Psoas muscle (tissue), 8 donors: ENCODE measurements around the gene ZBTB6. TPM values are rescaled to one million over a fixed set of nuclear protein-coding genes. Genes with fewer than 3 reads are reported as not detected.

ENCODE experiments used
- ATAC-seq, 4 donors: fragments of 200-7000 bp; cut with Tn5 transposase; one replicate each; pipeline ENCODE4 v1.9.1; 2020; ENCODE audit warnings: moderate library complexity in 3 of 4, mild to moderate bottlenecking in 2 of 4
- DNase-seq, 2 donors: peaks; one replicate each; pipeline ENCODE4 v3.0.0-alpha.2; 2020
- H3K27ac ChIP-seq: fragments of 200-600 bp; one replicate; pipeline ENCODE4 v1.8.0; 2022
- H3K27me3 ChIP-seq, 3 donors: fragments of 200-600 bp in 1 of 3; one replicate each; pipeline versions ENCODE4 v1.6.1 to v1.8.0; 2013 to 2022; ENCODE audit warnings: low read length in 2 of 3, mild to moderate bottlenecking in 2 of 3, moderate library complexity in 1 of 3; ENCODE audit not compliant: insufficient read depth in 3 of 3
- H3K36me3 ChIP-seq, 2 donors: fragments of 200-600 bp in 1 of 2; one replicate each; pipeline versions ENCODE4 v1.6.1 to v1.8.0; 2013 to 2022; ENCODE audit warnings: low read depth in 1 of 2, mild to moderate bottlenecking in 1 of 2, moderate library complexity in 1 of 2; ENCODE audit not compliant: insufficient read depth in 1 of 2
- H3K4me1 ChIP-seq: fragments of 200-600 bp; one replicate; pipeline ENCODE4 v1.8.0; 2022
- H3K4me3 ChIP-seq: fragments of 200-600 bp; one replicate; pipeline ENCODE4 v1.8.0; 2022; ENCODE audit warnings: mild to moderate bottlenecking
- H3K9me3 ChIP-seq: fragments of 200-600 bp; one replicate; pipeline ENCODE4 v1.8.0; 2022
- WGBS, 3 donors: extraction: QIAGEN DNeasy Blood & Tissue Kit; methylation state at CpG; one replicate each; pipeline versions ENCODE4 v1.1.6 to v1.1.7; 2013; 5-methylcytosine and 5-hydroxymethylcytosine counted together
- intact Hi-C, 2 donors: fragments of 100-400 bp; cut with DNase I; formaldehyde crosslinking; loops; one replicate each; pipeline versions ENCODE4 v1.11.0 to v1.14.2; 2022
- polyA plus RNA-seq, 3 donors: library from polyadenylated mRNA; stranded (reverse); fragments of 200-250 nt; gene quantifications; one replicate each; pipeline ENCODE4 v1.2.3, GENCODE V29; 2013
- total RNA-seq, 4 donors: library from RNA; stranded (reverse); fragmentation: NEBNext Ultra II Directional in 2 of 4; extraction: Animal tissue kit (Norgen Biotek cat#: 25700) in 2 of 4; gene quantifications; one replicate each; pipeline versions ENCODE4 v1.2.1 to v1.2.4, GENCODE V29; 2021 to 2023
- TF ChIP-seq, protein P1 (sequence below): fragments of 200-600 bp; IDR thresholded peaks from one replicate; pipeline ENCODE4 v1.8.0; 2022; ENCODE audit warnings: antibody characterized with exemption
- donor health status: healthy with polysubstance abuse.
- donor health status: DM: no; HTN: no; CAD: no; lungs with moderate emphysema.
- donor health status: Bipolar disorder and iron deficiency.
- donor health status: healthy.
- donor health status: DM: yes; HTN: yes; CAD: no.
- donor health status: DM: no; HTN: no; CAD: no.
- donor health status: DM: no; HTN: no; CAD: no.
- donor health status: DM: yes; HTN: yes; CAD: no.

Gene ZBTB6
- total and polyA plus RNA-seq, 7 donors = 3.9 to 12.6 (median 6.2) TPM

DNA sequence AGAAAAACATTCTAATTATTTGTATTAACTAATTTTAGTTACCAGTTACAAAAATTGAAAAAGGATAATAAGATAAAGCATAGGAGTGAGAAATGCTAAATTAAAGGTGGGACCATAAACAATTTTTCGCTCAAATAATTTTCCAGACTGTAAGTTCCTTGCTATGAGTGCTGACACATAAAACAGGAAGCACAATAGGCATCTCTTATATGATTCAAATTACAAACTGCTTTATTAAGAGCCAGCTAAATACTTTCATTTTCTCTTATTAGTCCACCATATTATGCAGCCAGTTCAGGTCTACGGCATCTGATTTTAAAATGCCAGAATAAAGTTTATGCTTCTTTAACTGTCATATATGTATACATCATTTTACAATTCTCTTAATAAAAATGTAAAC, 12.3 kb downstream of the ZBTB6 start:
- Histone ChIP-seq H3K4me1 (peaks cover 31% of the 10 kb centered on the region), H3K36me3 (peaks cover 4 to 17% of the 10 kb centered on the region in 2 donors), H3K9me3 (no peaks in the 10 kb centered on the region), H3K4me3 (peak overlapping the region; percentile 8), H3K27ac (no peak overlapping the region), H3K27me3 (no peaks in the 10 kb centered on the region)
- intact Hi-C loops = loop anchor here in 1 of 2 donors (5.0 kb wide), 1 partner anchor 42 kb away; the partner anchor contains the start of gene RABGAP1
- DNase-seq (no peak), ATAC-seq (no peak)
- TF ChIP-seq, protein P1, sequence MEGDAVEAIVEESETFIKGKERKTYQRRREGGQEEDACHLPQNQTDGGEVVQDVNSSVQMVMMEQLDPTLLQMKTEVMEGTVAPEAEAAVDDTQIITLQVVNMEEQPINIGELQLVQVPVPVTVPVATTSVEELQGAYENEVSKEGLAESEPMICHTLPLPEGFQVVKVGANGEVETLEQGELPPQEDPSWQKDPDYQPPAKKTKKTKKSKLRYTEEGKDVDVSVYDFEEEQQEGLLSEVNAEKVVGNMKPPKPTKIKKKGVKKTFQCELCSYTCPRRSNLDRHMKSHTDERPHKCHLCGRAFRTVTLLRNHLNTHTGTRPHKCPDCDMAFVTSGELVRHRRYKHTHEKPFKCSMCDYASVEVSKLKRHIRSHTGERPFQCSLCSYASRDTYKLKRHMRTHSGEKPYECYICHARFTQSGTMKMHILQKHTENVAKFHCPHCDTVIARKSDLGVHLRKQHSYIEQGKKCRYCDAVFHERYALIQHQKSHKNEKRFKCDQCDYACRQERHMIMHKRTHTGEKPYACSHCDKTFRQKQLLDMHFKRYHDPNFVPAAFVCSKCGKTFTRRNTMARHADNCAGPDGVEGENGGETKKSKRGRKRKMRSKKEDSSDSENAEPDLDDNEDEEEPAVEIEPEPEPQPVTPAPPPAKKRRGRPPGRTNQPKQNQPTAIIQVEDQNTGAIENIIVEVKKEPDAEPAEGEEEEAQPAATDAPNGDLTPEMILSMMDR = no peak
- WGBS, 3 donors = 60 to 69% (median 66%) methylated on average over 2 of the region's 2 CpGs

DNA sequence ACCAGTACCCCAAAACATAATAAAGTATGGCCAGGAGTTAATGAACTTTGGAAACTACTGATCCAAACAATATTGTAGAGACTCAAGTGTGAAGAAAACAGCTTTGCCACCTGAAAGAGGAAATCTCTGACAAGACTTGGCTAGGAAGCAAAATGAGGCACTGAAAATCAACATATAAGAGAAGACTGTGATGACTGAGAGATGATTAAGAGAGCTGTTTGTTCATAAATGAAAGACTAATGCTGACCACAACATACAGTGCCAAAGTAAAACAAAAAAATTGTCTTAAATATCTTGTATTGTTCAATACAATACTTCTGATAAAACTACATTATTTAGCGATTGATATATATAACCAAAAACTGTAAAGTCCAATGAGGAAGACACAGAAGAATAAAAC, 15.2 kb downstream of the ZBTB6 start:
- intact Hi-C loops = no loop called here
- DNase-seq (no peak), ATAC-seq (no peak)
- Histone ChIP-seq H3K36me3 (peaks cover 4 to 45% of the 10 kb centered on the region in 2 donors), H3K4me3 (no peak overlapping the region), H3K27ac (no peak overlapping the region), H3K4me1 (peaks cover 18% of the 10 kb centered on the region), H3K27me3 (no peaks in the 10 kb centered on the region), H3K9me3 (no peaks in the 10 kb centered on the region)
- 97 to 100% (median 100%) methylated on average over 1 of the region's 1 CpG for WGBS, 3 donors
- TF ChIP-seq, protein P1 = no peak

DNA sequence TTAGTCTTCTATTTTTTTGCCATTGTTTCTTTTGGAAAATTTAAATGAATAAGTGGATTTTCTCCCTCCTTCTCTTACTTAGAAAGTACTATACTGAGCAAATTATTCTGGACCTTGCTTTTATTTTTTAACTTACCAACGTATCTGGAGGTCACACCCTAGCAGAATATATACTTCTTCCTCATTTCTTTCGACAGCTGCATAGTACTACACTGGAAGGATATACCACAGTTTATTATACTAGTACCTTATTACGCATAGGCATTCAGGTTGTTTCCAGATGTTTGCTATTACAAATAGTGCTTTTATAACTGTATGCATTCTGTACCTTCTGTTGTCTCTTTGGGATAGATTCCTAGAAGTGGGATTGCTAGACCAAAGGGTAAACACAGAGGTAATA, 24.6 kb downstream of the ZBTB6 start:
- intact Hi-C loops = loop anchor here in 1 of 2 donors (5.0 kb wide), 1 partner anchor 41 kb away; no protein-coding TSS in a partner anchor
- TF ChIP-seq, protein P1 = no peak
- H3K4me3 ChIP-seq = no peak overlapping the region
- H3K27ac ChIP-seq = no peak overlapping the region
- no peaks in the 10 kb centered on the region for H3K4me1 ChIP-seq
- no peaks in the 10 kb centered on the region for H3K27me3 ChIP-seq
- DNase-seq = no peak
- 63 to 79% (median 77%) methylated on average over 3 of the region's 3 CpGs for WGBS, 3 donors
- H3K36me3 ChIP-seq = peaks cover 4 to 97% of the 10 kb centered on the region in 2 donors
- H3K9me3 ChIP-seq = no peaks in the 10 kb centered on the region
- ATAC-seq = no peak

DNA sequence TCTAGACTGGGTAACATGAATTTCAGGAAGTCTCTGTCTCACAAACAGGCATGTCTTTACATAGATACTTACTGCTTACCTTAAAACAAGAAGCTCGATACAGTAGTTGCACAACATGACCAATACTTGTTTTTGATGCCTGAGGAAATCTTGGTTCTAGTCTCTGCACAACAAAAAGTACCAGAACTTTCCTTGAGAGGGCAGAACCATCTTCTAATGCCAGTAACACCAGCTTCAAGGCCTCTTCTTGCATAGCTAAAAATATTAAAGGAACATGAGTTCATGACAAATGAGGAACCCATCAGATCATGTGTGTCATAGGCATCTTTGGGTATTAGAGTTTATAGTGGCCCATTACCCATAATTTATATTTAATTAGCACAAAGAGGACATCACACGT, 30.0 kb downstream of the ZBTB6 start:
- intact Hi-C loops = no loop called here
- DNase-seq (no peak), ATAC-seq (no peak)
- H3K4me3 ChIP-seq = no peak overlapping the region
- H3K27me3 ChIP-seq = no peaks in the 10 kb centered on the region
- no peaks in the 10 kb centered on the region for H3K4me1 ChIP-seq
- H3K9me3 ChIP-seq = no peaks in the 10 kb centered on the region
- H3K27ac ChIP-seq = no peak overlapping the region
- TF ChIP-seq, protein P1 = no peak
- H3K36me3 ChIP-seq = peaks cover 9 to 100% of the 10 kb centered on the region in 2 donors
- WGBS, 3 donors = 96 to 100% (median 97%) methylated on average over 2 of the region's 2 CpGs

DNA sequence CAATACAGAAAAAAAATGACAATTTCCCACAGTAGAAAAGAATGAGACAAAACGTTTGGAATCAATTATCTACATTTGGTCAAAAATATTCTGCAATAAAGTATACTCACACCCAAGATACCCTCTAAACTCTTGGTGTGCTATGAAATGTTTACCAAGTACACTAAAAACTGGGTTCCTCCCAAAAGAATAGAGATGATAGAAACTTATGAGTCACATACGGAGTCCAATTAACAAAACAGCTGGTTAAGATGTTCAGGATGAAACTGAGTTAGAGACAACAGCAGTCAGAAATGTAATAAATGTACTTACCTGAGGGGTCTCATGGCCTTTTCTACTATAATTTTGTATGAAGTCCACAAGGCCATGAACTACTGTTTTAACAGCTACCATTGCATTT, 33.7 kb downstream of the ZBTB6 start:
- intact Hi-C loops = no loop called here
- 74 to 82% (median 79%) methylated on average over 2 of the region's 2 CpGs for WGBS, 3 donors
- TF ChIP-seq, protein P1 = no peak
- no peak overlapping the region for H3K4me3 ChIP-seq
- DNase-seq (no peak), ATAC-seq (no peak)
- no peaks in the 10 kb centered on the region for H3K4me1 ChIP-seq
- H3K27me3 ChIP-seq = no peaks in the 10 kb centered on the region
- H3K36me3 ChIP-seq = peaks cover 19 to 100% of the 10 kb centered on the region in 2 donors
- H3K9me3 ChIP-seq = no peaks in the 10 kb centered on the region
- no peak overlapping the region for H3K27ac ChIP-seq
